ENCODE results near the gene NAALAD2. TPM values are rescaled to one million over a fixed set of nuclear protein-coding genes. Genes with fewer than 3 reads are reported as not detected.
A peak's percentile ranks its signal among the peaks of the same experiment; 100 is the strongest.

Gene NAALAD2
- total and polyA plus RNA-seq, 2 donors (not counting 1 experiment from before 2014, with no cell fraction given): 0.66 to 2.2 TPM

DNA sequence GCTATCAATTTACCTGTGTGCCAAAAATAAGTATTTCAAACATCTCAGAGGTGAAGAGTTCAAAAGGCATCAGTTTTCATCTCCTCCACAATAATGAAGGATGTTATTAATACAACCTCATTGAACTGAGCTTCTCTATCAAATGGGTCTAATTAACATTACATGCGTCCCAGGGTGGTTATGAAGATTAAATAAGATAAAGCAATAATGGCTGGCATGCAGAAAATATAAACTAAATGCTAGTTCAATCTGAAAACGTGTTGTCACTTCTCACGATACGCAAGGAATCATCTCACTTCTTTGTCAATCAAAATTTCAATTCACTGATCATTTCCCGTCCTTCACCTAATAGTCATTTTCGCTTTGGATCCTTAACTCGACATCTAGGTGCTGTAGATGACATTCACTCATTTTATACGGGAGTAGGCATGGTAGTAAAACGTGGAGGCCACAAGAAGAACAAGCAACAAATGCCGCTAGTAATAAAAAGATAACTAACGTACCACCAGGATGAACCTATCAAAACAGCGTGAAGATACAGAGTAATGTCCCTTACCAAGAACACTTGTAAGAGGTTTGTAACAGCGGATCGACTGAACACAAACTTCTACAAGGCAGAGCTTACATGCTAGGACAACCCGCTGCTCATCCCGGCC, 87.5 kb downstream of the NAALAD2 start:
- Histone ChIP-seq H3K27ac (ENCODE audit: insufficient read depth, low read length) (peak overlapping the region; percentile 93), H2AFZ (ENCODE audit: low read length) (peak overlapping the region; percentile 80), H3K79me2 (ENCODE audit: control insufficient read depth, insufficient read depth, low read length) (peaks cover 60% of the 10 kb centered on the region), H3K27me3 (ENCODE audit: control insufficient read depth, insufficient read depth, low read length) (no peaks in the 10 kb centered on the region), H3K4me1 (ENCODE audit: control insufficient read depth, extremely low read depth, insufficient read depth, low read length) (no peaks in the 10 kb centered on the region), H3K36me3 (ENCODE audit: control insufficient read depth, insufficient read depth, low read length) (no peaks in the 10 kb centered on the region), H3K9me3 (ENCODE audit: control insufficient read depth, insufficient read depth, low read depth, low read length) (no peaks in the 10 kb centered on the region), H3K4me2 (ENCODE audit: extremely low read depth, insufficient read depth, low read length) (peak overlapping the region; percentile 83), H3K4me3 (replicated peaks in 1 of 4; ENCODE audit: control extremely low read depth in 1 of 4, insufficient read depth in 1 of 4, low read depth in 3 of 4, low read length in 4 of 4) (peak overlapping the region; percentile 44 to 92 (median 76)), H4K20me1 (ENCODE audit: control insufficient read depth, extremely low read depth, insufficient read depth, low read length) (no peaks in the 10 kb centered on the region), H3K9ac (ENCODE audit: insufficient read depth, low read length) (peak overlapping the region; percentile 83)
- peak in 1 of 2 donors; percentile 38 for DNase-seq (ENCODE audit: low read depth in 2 of 2)
- TF ChIP-seq, protein P1, sequence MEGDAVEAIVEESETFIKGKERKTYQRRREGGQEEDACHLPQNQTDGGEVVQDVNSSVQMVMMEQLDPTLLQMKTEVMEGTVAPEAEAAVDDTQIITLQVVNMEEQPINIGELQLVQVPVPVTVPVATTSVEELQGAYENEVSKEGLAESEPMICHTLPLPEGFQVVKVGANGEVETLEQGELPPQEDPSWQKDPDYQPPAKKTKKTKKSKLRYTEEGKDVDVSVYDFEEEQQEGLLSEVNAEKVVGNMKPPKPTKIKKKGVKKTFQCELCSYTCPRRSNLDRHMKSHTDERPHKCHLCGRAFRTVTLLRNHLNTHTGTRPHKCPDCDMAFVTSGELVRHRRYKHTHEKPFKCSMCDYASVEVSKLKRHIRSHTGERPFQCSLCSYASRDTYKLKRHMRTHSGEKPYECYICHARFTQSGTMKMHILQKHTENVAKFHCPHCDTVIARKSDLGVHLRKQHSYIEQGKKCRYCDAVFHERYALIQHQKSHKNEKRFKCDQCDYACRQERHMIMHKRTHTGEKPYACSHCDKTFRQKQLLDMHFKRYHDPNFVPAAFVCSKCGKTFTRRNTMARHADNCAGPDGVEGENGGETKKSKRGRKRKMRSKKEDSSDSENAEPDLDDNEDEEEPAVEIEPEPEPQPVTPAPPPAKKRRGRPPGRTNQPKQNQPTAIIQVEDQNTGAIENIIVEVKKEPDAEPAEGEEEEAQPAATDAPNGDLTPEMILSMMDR (conservative IDR thresholded peaks at IDR 0.05 in 1 of 2, IDR thresholded peaks at IDR 0.05 in 1 of 2; ENCODE audit: low read depth in 1 of 2, low read length in 2 of 2): no peak
- no peak for TF ChIP-seq EZH2 (IDR thresholded peaks at IDR 0.05; ENCODE audit: low read length, missing control alignments)

DNA sequence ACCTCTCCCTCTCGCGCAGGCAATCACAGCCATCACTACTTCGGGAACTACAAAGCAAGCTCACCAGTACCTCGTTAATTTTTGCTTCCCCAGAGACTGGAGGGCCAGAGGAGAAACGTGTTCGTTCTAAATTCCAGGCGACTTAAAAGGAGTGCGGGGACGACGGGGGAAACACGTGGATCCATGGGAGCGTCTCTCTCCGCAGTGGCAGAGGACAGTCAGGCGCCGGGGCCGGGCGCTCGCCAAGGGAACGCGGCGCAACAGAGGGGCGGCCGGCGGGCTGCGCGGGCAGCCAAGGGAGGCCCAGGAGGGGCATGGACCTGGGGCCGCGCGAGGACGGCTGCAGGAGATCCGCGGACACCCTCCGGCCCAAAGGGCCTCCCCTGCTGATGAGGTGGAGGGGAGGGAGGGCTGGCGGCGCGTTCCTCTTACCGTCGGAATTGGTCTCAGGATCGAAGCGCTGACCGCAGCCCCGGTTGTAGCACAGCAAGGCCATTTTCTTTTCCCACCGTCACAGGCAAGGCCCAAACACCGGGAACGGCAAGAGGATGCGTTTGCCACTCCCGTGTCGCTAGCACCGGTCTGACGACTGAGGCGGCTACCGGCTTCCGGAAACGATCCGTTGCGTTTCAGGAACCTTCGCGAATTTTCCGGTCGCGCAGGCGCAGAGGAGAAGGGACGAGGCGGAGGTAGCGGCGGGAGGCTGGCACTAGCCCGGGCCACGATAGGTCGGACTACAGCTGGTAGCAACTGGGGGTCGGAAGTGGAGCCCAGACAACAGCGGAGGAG, 88.2 kb downstream of the NAALAD2 start, which contains the start of gene CHORDC1:
Gene CHORDC1, minus strand, starts transcription at position 591 of the 789 bp plus-strand sequence. Its CDS starts 95 bp downstream, at position 496.
- peaks cover 52% of the 10 kb centered on the region for H3K79me2 ChIP-seq (ENCODE audit: control insufficient read depth, insufficient read depth, low read length)
- TF ChIP-seq EZH2 (IDR thresholded peaks at IDR 0.05; ENCODE audit: low read length, missing control alignments): no peak
- TF ChIP-seq, protein P1 (conservative IDR thresholded peaks at IDR 0.05 in 1 of 2, IDR thresholded peaks at IDR 0.05 in 1 of 2; ENCODE audit: low read depth in 1 of 2, low read length in 2 of 2): no peak
- DNase-seq (ENCODE audit: low read depth in 2 of 2): peak; percentile 76 to 79

DNA sequence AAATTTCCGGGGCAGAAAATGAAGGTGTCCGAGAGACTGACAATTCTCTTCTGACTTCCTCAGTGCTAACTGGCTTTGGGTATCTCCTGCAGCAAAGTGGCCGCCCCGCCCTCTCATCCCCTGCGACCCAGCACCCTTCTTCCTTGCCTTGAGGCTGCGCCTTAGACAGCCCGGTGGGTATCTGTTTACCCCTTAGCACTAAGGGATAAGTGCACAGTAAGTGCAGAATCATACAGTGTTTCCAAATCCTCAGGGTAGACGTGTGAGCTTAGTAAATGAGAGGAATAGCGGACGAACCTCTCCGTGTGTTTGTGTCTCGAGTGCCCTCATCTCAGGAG, 88.8 kb downstream of the NAALAD2 start:
- Histone ChIP-seq H3K27ac (ENCODE audit: insufficient read depth, low read length) (peak overlapping the region; percentile 93), H3K27me3 (ENCODE audit: control insufficient read depth, insufficient read depth, low read length) (no peaks in the 10 kb centered on the region)
- no peak for DNase-seq (ENCODE audit: low read depth in 2 of 2)

More for the DNA sequence above, 88.2 kb downstream of the NAALAD2 start, which contains the start of gene CHORDC1:
- no peaks in the 10 kb centered on the region for H4K20me1 ChIP-seq (ENCODE audit: control insufficient read depth, extremely low read depth, insufficient read depth, low read length)
- peak within 1 kb of the TSS; percentile 44 to 92 (median 76) for H3K4me3 ChIP-seq (replicated peaks in 1 of 4; ENCODE audit: control extremely low read depth in 1 of 4, insufficient read depth in 1 of 4, low read depth in 3 of 4, low read length in 4 of 4)
- H2AFZ ChIP-seq (ENCODE audit: low read length): peak within 1 kb of the TSS; percentile 80
- H3K36me3 ChIP-seq (ENCODE audit: control insufficient read depth, insufficient read depth, low read length): no peaks in the 10 kb centered on the region
- peak within 1 kb of the TSS; percentile 93 for H3K27ac ChIP-seq (ENCODE audit: insufficient read depth, low read length)
- no peaks in the 10 kb centered on the region for H3K9me3 ChIP-seq (ENCODE audit: control insufficient read depth, insufficient read depth, low read depth, low read length)
- H3K4me2 ChIP-seq (ENCODE audit: extremely low read depth, insufficient read depth, low read length): peak within 1 kb of the TSS; percentile 83
- H3K27me3 ChIP-seq (ENCODE audit: control insufficient read depth, insufficient read depth, low read length): no peaks in the 10 kb centered on the region
- no peaks in the 10 kb centered on the region for H3K4me1 ChIP-seq (ENCODE audit: control insufficient read depth, extremely low read depth, insufficient read depth, low read length)
- peak within 1 kb of the TSS; percentile 83 for H3K9ac ChIP-seq (ENCODE audit: insufficient read depth, low read length)

More for the DNA sequence above, 88.8 kb downstream of the NAALAD2 start:
- no peaks in the 10 kb centered on the region for H3K4me1 ChIP-seq (ENCODE audit: control insufficient read depth, extremely low read depth, insufficient read depth, low read length)
- H3K9ac ChIP-seq (ENCODE audit: insufficient read depth, low read length): peak overlapping the region; percentile 83
- peak overlapping the region; percentile 77 for H3K4me2 ChIP-seq (ENCODE audit: extremely low read depth, insufficient read depth, low read length)
- peak overlapping the region; percentile 74 for H2AFZ ChIP-seq (ENCODE audit: low read length)
- peak overlapping the region; percentile 44 to 92 (median 76) for H3K4me3 ChIP-seq (replicated peaks in 1 of 4; ENCODE audit: control extremely low read depth in 1 of 4, insufficient read depth in 1 of 4, low read depth in 3 of 4, low read length in 4 of 4)
- H3K9me3 ChIP-seq (ENCODE audit: control insufficient read depth, insufficient read depth, low read depth, low read length): no peaks in the 10 kb centered on the region
- H4K20me1 ChIP-seq (ENCODE audit: control insufficient read depth, extremely low read depth, insufficient read depth, low read length): no peaks in the 10 kb centered on the region
- H3K36me3 ChIP-seq (ENCODE audit: control insufficient read depth, insufficient read depth, low read length): no peaks in the 10 kb centered on the region
- TF ChIP-seq, protein P1 (conservative IDR thresholded peaks at IDR 0.05 in 1 of 2, IDR thresholded peaks at IDR 0.05 in 1 of 2; ENCODE audit: low read depth in 1 of 2, low read length in 2 of 2): no peak
- TF ChIP-seq EZH2 (IDR thresholded peaks at IDR 0.05; ENCODE audit: low read length, missing control alignments): no peak
- peaks cover 47% of the 10 kb centered on the region for H3K79me2 ChIP-seq (ENCODE audit: control insufficient read depth, insufficient read depth, low read length)
